ENCODE data around the gene COL25A1.

The COL25A1 gene

GRCh38 chr4:108965472-108966076 is 336.9 kb downstream of the COL25A1 start:
- H3K27ac ChIP-seq = no peak overlapping the region
- TF ChIP-seq ZFX (IDR thresholded peaks at IDR 0.05) = no peak
- TF ChIP-seq, protein P1, sequence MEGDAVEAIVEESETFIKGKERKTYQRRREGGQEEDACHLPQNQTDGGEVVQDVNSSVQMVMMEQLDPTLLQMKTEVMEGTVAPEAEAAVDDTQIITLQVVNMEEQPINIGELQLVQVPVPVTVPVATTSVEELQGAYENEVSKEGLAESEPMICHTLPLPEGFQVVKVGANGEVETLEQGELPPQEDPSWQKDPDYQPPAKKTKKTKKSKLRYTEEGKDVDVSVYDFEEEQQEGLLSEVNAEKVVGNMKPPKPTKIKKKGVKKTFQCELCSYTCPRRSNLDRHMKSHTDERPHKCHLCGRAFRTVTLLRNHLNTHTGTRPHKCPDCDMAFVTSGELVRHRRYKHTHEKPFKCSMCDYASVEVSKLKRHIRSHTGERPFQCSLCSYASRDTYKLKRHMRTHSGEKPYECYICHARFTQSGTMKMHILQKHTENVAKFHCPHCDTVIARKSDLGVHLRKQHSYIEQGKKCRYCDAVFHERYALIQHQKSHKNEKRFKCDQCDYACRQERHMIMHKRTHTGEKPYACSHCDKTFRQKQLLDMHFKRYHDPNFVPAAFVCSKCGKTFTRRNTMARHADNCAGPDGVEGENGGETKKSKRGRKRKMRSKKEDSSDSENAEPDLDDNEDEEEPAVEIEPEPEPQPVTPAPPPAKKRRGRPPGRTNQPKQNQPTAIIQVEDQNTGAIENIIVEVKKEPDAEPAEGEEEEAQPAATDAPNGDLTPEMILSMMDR (conservative IDR thresholded peaks at IDR 0.05) = no peak

GRCh38 chr4:108965016-108965415 is 337.4 kb downstream of the COL25A1 start:
- no peak for TF ChIP-seq ZFX (IDR thresholded peaks at IDR 0.05)
- TF ChIP-seq, protein P1 (conservative IDR thresholded peaks at IDR 0.05) = no peak
- no peak overlapping the region for H3K27ac ChIP-seq

- TF ChIP-seq ZFX (IDR thresholded peaks at IDR 0.05) = no peak
- TF ChIP-seq, protein P1 (conservative IDR thresholded peaks at IDR 0.05) = no peak
- H3K27ac ChIP-seq = no peak overlapping the region
Observed at GRCh38 chr4:108963910-108964309, 338.5 kb downstream of the COL25A1 start.

GRCh38 chr4:108959491-108959890 is 343.0 kb downstream of the COL25A1 start:
- no peak overlapping the region for H3K27ac ChIP-seq
- TF ChIP-seq, protein P1 (conservative IDR thresholded peaks at IDR 0.05) = no peak
- no peak for TF ChIP-seq ZFX (IDR thresholded peaks at IDR 0.05)

DNA sequence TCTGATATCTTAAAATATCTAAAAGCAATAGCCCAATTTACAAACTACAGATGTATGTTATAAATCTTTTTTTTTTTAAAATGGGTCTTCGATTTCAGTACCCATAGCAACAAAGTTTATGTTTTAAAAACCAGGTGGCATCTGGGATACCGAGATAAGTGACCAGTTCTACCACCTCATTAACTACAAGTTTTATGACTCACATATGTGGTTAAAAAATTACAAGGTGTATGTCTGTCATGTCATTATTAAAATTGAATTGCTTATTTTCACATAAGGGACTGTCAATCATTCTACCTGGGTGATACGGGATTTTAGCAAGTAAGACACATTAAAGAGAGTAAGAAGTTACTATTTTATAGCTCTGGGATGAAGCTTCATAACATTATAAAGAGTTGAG is 347.6 kb downstream of the COL25A1 start:
- no peak overlapping the region for H3K27ac ChIP-seq
- TF ChIP-seq ZFX (IDR thresholded peaks at IDR 0.05) = no peak
- TF ChIP-seq, protein P1 (conservative IDR thresholded peaks at IDR 0.05) = no peak

DNA sequence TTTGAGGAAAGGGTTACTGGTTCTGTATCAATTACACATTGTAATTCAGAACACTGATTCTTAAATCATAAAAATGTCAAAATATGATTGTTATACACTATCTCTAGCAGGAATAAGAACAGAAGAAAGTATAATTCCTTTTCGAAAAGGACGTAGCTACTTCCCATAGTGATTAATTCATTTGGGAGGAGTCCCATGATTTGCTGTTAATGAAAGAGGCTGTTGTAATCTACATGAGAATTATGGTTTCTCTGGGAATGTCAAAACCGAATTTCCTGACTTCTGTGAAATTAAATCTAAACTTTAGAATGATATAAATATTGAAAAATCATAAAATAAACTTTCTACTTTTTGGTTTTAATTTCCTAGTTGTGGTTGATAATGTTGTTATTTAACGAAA is 348.5 kb downstream of the COL25A1 start:
- no peak overlapping the region for H3K27ac ChIP-seq
- TF ChIP-seq, protein P1 (conservative IDR thresholded peaks at IDR 0.05) = no peak
- TF ChIP-seq ZFX (IDR thresholded peaks at IDR 0.05) = no peak

- TF ChIP-seq ZFX (IDR thresholded peaks at IDR 0.05) = no peak
- TF ChIP-seq, protein P1 (conservative IDR thresholded peaks at IDR 0.05) = no peak
- no peak overlapping the region for H3K27ac ChIP-seq
Observed at GRCh38 chr4:108950158-108950915, 352.1 kb downstream of the COL25A1 start.
